Activated CD4-positive, CD25-positive, alpha-beta regulatory T cell treated with anti-CD3 and anti-CD28 coated beads, Interleukin-2, amount 50 U/mL, for 24 hours (primary cell): ENCODE results near the gene CCDC194.
A peak's percentile ranks its signal among the peaks of the same experiment; 100 is the strongest.

ENCODE experiments used
- ATAC-seq, 2 donors: fragments of 150-1000 bp; cut with Tn5 transposase; one replicate each; pipeline ENCODE4 v1.10.0; 2021; ENCODE audit warnings: mild to moderate bottlenecking in 1 of 2, moderate library complexity in 1 of 2

The CCDC194 gene, protein sequence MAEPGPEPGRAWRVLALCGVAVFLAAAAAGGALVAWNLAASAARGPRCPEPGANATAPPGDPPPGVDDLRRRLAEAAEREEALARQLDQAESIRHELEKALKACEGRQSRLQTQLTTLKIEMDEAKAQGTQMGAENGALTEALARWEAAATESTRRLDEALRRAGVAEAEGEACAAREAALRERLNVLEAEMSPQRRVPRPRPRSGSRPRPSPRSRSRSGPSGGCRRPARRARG

DNA sequence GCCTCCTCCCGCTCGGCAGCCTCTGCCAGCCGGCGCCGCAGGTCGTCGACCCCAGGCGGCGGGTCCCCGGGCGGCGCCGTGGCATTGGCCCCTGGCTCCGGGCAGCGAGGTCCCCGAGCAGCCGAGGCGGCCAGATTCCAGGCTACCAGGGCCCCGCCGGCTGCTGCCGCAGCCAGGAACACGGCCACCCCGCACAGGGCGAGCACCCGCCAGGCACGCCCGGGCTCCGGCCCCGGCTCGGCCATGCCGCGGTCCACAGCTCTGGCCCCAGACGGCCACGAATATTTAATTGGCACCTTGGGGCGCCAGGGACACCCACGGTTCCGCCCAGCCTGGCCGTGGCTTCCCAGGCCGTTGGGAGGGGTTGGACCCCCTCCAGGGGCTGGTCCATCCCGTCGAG is at the start of gene CCDC194:
Gene CCDC194, minus strand, starts transcription at position 283 of the 400 bp plus-strand sequence. Its CDS starts 38 bp downstream, at position 245.
- ATAC-seq = no peak

DNA sequence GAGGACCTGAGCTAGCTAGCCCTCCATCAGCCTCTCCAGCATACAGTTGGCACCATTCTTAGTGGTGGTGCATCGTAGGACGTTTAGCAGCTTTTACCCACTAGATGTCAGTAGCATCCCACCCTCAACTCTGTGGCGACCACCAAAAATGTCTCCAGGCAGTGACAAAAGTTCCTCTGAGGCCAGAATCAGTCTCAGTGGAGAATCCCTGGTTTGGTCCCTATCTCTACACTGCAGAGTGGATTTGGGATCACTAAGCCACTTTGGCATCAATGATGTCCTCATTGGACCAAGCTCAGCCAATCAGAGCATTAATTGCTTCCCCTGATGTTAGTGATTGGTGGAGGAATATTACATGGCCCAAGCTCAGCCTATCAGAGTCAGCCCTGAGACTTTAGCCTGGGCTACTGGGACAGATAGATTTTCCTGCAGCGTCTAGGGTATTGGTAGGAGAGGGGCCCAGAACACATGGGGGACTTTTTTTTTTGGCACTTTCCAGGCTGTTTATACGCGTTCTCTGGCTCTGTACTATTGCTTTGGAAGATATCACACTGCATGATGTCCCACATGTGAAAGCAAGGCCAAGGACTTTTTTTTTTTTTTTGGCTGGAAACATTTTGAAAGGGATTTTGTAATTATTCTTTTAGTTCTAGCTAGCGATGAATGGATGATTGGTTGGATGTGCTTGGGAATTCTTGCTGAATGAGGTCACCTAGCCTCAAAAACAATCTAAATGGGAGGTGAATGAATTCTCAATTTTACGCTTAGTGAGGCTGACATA is 47.4 kb upstream of the CCDC194 start:
- ATAC-seq = peak; percentile 63 to 67

DNA sequence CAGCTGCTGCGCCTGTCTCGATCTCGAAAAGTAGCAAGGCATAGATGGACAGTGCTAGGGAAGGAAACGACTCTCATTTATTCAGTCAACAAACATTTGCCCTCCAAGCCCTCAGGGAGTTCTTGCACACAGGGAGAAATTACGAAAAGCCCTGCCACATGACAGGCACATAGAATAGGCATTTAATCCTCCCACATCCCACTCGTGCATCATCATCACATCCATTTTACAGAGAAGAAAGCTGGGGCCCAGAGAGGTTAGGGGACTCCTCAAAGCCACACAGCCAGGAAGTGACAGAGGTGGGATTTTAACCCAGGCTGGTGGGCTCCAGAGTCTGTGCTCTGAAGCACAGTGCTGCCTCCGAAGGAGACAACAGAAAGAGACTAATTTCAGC is 42.9 kb upstream of the CCDC194 start:
- no peak for ATAC-seq

DNA sequence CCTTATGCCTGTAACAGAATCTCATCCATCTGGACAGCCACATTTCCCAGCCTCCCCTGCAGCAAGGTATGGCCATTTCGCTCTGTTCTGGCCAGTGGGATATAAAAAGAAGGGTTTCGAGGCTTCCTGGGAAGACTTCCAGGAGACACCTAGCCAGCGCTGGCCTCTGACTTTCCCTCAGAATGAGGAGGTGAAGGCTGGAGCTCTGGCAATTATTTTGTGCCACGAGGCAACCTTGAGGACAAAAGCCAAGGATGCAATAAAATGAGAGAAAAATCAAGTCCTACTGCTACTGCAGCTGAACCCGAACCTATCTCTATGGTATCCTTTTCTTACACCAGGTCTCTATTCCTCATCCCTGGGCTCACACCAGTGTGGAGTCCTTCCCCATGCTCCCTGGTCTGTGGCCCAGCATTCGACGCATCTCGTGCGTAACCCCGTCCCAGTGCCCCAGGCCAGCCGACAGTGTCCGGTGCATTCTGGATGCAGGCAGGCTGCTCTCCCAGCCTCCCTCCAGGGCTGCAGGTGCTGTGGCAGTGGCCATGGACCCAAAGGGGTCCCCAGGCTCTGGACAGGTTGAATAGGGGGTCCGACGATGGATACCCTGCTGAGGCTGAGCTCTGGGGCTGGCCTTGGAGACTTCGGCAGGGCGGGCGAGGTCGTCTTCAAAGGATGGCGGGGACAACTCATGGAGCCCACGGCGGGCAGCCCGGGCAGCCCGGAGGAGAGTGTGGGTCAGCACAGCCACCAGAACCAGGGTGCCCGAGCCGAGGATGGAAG is 42.3 kb upstream of the CCDC194 start:
- no peak for ATAC-seq

DNA sequence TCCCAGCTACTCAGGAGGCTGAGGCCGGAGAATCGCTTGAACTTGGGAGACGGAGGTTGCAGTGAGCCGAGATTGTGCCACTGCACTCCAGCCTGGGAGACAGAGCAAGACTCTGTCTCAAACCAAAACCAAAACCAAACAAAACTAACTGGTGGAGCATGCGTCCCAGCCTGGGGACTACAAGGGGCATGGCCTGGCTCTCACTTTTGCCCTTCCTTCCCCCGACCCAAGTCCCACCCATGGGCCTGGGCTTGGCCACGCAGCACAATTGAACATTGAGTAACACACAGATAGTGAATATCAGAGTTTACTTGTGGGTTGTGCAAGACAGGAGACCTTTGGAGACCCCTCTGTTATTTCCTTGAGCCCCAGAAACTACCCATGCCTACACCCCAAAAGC is 41.2 kb upstream of the CCDC194 start:
- no peak for ATAC-seq

DNA sequence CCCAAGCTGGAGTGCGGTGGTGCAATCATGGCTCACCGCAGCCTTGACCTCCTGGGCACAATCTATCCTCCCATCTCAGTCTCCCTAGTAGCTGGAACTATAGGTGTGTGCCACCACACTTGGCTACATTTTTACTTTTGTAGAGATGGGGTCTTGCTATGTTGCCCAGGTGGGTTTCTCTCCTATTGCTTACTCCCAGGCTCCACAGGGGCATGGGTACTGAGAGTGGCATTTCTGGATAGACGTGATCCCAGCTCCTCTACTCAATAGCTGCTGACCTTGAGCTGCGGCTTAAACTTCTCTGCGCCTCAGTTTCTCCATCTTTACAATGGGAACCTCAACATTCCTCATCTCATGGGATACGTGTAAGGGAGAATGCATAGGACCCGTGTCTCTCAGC is 37.4 kb upstream of the CCDC194 start:
- no peak for ATAC-seq

DNA sequence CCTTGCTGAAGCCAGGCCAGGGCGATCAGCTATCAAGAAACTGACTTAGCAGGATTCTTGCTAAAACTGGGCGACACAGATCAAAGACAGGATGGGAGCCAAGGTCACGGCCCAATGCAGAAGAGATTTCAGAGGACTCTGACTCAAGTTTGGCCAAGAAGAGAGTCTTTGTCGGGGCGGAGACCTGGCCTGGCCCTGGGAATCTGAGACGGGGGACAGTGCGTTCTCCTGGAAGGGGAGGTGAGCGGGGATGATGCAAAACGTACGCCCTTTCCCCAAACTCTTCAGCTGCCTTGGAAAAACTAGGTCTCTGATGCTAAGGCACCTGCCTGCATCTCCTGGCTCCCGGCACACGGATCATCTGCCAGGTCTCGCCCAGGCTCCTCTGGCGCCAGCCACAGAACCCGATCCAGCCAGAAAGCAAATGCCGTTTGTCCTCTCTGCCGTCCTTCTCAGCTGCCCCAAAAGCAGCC is 35.7 kb upstream of the CCDC194 start:
- no peak for ATAC-seq

DNA sequence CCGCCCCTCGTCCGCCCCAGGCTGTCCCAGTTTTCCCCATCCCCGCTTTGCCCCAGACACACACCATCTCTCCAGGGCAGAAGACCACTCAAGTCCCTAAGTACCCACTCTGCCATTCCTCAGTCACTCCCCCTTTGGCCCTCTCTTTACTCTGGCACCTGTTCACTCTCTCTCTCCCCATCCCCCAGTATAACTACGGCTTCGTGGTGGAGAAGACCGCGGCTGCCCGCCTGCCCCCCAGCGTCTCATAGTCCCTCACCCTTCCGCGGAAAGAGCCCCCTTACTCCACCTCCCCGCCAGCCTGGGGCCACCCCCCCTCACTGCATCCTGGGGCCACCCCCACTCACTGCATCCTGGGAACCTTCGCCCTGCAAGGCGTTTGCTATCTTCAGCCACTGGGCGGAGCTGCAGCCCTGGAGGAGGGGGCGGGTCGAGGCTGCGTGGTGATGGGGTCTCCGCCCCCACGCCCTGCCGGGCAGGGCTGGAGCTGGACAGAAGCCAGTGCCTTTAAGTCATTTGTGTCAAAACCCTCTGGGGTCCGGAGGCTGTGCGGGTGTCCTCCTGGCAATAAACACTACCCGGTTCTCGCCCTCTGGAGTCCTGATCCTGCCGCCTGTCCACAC is 30.9 kb upstream of the CCDC194 start:
- ATAC-seq = peak in 1 of 2 donors; percentile 33

DNA sequence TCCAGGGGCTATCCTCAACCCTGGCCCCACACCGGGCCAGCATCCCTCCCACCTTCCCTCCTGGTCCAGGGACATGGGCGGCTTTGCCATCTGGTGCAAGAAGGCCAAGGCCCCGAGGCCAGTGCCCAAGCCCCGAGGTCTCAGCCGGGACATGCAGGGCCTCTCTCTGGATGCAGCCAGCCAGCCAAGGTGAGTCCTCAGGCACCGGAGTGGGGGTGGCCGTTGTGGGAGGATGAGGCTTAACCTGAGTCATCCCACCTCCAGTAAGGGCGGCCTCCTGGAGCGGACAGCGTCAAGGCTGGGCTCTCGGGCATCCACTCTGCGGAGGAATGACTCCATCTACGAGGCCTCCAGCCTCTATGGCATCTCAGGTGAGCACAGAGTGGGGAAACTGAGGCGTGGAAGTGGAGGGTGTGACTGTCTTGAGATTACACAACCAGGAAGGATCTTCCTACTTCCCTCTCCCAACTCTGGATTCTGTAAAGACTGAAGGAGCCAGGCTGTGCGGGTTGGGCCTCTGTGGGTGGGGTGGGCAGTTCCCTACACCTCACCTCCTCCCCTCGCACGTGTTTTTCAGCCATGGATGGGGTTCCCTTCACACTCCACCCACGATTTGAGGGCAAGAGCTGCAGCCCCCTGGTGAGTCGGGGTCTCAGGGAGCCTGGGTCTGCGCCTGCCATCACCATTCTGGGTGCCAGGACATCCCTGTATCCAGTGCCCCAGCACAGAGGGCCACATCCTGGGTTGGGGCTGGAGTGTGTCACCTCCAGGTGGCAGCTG is 29.6 kb upstream of the CCDC194 start:
- ATAC-seq = no peak

DNA sequence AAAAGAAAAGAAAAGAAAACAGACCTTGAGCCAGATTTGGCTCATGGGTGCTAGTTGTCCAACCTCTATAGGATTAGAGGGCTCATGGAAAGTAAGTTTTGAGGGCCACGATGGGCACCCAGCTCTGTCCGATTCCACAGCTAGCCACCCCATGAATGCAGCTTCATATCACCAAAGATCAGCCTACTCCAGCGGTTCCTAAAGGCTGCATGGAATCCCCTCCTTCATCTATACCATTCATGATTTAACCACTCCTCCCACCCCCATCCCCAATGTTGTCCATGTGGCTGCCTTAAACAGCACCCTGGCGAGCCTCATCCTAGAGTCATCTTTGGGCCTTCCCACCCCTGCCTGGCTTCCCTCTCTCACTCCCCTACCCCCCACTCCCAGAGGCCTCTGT is 27.9 kb upstream of the CCDC194 start:
- ATAC-seq = no peak

DNA sequence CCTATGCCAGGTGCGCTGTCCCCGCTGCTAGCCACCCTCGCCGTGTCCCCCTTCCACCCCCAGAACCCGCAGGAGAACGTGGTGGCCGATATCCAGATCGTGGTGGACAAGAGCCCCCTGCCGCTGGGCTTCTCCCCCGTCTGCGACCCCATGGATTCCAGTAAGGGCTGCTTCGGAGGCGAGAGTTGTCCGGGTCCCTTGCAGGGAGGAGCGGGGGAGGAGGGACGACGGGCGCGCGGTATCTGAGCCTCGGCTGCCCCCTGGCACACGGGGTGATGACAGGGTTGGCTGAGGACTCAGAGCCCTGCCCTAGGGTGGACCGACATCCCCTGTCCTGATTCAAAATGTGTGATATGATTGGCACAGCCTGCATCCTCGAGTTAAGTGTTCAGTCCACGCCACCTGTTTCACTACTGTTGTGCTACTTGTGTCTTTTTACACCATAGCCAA is 26.5 kb upstream of the CCDC194 start:
- no peak for ATAC-seq

DNA sequence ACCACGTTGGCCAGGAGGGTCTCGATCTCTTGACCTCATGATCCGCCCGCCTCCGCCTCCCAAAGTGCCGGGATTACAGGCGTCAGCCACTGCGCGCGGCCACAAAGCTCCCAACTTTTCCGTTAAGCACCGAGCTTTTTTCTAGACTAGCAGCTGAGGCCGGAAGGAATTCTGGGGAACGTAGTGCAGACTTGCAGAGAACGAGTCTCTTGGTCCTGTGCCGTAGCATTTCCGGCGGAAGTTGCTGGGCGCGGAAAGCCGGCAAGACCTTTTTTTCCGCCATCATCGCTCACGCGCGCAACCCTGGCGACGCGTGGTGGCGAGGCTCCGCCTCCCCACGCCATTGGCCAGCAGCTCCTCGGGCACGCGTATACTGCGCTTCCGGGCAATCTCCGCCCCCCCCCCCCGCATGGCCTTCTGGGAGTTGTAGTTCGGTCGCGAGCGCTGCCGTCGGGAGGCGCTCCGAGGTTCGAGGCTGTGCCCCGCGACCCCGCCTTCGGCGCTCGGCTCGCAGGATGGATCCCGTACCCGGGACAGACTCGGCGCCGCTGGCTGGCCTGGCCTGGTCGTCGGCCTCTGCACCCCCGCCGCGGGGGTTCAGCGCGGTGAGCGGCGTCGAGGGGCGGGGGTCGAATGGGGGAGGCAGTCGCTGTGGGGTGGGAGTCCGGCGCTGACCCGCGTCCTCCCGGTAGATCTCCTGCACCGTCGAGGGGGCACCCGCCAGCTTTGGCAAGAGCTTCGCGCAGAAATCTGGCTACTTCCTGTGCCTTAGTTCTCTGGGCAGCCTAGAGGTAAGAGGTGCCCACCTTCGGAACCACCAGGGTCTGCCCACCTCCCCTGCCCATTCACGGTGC is 25.9 kb upstream of the CCDC194 start, which contains the start of gene MVB12A:
Gene MVB12A, plus strand, starts transcription at position 427 of the 854 bp plus-strand sequence. Its CDS starts 89 bp downstream, at position 516.
- peak; percentile 95 to 97 for ATAC-seq

DNA sequence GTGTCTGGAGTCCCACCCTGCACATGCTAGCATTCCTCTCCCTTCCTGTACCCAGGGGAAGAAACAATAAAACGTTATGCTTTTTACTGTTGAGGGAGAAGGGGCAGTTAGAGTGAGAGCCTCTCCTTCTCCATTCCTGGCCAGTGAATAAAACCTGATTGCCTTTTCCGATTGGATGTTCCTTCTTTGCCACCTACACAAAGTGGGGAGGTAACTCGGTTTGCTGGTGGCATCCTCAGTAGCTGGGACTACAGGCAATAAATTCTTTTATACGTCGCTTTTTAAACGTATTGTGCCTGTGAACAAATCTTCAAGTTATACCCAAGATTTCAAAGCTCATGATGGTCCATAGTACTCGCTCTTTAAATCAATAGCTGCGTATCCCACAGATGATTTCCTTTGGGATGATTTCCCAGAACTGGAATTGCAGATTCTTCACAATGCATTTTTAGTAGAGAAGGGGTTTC is 25.2 kb upstream of the CCDC194 start:
- ATAC-seq = no peak

DNA sequence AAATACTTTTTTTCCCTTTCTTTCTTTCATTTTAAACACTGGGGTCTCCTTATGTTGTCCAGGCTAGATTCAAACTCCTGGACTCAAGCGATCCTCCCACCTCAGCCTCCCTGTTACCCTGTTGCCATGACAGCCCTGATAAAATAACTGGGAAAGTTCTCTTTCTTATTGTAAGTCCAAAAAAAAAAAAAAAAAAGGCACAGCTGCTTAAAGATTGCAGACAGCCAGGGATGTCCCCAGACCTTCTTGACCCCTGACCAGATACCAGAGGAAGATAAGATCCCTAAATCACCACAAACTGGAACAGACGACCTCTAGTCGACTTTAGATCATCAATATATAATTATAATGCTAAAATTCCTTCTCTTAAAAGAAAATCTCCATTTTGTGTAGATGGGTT is 24.7 kb upstream of the CCDC194 start:
- ATAC-seq = no peak

DNA sequence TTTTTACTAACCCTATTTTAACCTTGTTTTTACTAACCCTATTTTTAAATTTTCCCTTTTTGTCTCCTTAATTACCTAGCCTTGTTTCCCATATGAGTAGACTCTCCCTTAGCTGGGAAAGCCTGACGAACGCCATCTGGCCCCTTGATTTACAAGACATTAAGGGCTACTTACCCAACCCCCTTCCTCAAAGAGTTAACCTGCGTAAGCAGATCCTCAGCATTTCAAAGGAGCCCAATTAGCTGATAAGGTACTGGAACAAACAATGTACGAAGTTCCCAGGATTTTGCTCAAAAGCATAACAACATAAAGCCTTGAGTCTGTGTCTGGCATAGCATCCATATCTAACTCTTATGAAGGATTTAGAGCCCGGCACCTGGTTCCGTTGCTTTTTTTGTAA is 21.1 kb upstream of the CCDC194 start:
- ATAC-seq = no peak

DNA sequence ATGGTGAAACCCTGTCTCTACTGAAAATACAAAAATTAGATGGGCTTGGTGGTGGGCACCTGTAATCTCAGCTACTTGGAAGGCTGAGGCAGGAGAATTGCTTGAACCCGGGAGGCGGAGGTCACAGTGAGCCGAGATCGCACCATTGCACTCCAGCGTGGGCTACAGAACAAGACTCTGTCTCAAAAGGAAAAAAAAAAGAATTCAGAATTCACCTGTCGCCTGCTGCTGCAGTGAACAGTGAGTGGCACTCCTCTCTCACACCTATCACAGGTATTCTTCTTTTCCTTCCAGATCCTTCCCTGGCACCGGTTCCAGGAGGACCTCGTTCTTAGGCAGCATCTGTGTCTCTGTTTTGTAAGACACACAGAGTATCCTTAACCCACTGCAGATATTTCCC is 20.1 kb upstream of the CCDC194 start:
- ATAC-seq = no peak

DNA sequence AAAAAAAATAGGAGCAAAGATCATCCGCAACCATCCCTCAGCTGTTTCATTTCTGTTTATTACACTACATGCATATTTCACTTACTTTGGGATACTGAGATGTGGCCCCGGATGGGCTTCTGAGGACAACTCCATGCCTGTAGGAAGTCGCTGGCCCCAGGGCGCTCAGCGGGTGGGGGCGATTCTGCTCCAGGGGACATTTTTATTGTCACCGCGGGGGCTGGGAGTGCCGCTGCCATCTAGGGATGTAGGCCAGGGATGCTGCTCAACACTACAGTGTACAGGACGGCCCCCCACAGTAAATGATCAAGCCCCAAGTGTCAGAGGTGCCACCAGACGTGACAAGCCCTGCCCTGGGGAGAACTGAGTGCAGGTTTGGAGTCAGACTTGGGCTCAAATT is 17.8 kb upstream of the CCDC194 start:
- ATAC-seq = no peak

DNA sequence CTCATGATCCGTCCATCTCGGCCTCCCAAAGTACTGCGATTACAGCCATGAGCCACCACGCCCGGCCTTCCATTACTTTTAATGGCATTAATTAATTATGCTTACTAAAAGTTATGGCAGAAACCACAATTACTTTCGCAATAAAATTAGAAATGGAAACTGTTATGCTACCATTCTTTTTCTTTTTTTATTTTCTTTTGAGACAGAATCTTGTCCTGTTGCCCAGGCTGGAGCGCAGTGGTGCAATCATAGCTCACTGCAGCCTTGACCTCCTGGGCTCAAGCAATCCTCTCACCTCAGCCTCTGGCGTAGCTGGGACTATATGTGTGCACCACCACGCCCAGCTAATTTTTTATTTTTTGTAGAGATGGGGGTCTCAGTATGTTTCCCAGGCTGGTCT is 16.0 kb upstream of the CCDC194 start:
- no peak for ATAC-seq

DNA sequence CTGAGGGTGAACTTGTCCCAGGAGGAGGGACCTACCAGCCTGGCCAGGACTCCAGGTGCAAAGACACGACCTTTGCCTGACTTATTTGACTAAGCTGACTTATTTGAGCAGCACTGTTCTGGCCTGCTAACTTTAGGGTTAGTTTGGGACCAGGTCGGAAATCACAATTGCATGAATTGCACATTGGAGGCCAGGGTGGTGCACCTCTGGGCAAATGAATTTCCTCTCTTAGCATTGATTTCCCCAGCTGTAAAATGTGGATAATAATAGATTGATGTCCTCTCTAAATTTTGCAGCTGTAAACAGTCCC is 12.8 kb upstream of the CCDC194 start:
- no peak for ATAC-seq

DNA sequence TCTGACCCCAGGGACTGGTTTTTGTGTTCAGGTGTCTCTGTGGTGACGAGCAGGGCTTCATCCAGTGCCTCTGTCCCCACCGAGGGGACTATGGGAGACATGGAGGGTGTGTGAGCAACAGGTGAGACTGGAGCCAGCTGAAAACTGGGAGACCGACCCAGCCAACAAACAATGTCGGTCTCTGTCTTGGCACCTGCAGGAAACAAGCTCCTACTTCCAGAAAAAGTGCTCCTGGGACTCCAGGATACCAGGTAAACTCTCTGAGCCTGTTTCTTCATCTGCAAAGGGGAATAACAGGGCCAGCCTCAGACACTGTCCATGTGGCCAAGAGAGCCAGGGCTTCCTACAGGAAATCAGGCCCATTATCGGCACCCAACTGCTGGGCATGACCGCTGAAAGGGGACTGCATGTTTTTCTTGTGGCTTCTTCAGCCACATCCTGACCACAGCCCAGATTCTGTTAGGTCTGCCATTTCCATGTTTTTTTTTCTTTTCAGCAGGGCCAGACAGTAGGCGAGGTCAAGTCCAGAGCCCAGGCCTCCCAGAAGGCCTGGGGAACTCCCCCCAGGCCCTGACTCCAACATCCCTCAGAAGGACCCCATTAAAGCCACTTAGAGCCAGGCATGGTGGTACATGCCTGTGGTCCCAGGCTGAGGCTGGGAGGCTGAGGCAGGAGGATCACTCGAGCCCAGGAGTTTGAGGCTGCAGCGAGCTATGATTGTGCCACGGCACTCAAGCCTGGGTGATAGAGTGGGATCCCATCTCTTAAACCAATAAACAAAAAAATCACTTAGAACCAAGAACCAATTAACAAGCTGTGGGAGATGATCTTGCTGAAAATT is 12.3 kb upstream of the CCDC194 start:
- peak in 1 of 2 donors; percentile 36 for ATAC-seq
